ENCODE measurements around the gene TMEM117. TPM values are rescaled to one million over a fixed set of nuclear protein-coding genes. Genes with fewer than 3 reads are reported as not detected.

Gene TMEM117
- total RNA-seq, 1 donor from 2014 or later: 35.3 TPM

- Mint-ChIP-seq H3K9me3 (peaks cover 13% of the 10 kb centered on the region), H3K4me1 (peaks cover 6% of the 10 kb centered on the region), H3K4me3 (no peak overlapping the region), H3K36me3 (peaks cover 4% of the 10 kb centered on the region), H3K27me3 (ENCODE audit: low read depth) (no peaks in the 10 kb centered on the region), H3K27ac (no peak overlapping the region)
- no peak for TF ChIP-seq CTCF (IDR thresholded peaks at IDR 0.05; ENCODE audit: unreplicated experiment)
- no peak for DNase-seq (ENCODE audit: low spot score in 2 of 2, unreplicated experiment in 2 of 2)
These were observed 307.3 kb downstream of the TMEM117 start for GRCh38 chr12:44143175-44143574.

GRCh38 chr12:44148936-44149335 is 313.1 kb downstream of the TMEM117 start:
- TF ChIP-seq CTCF (IDR thresholded peaks at IDR 0.05; ENCODE audit: unreplicated experiment): no peak
- Mint-ChIP-seq H3K4me1 (peaks cover 6% of the 10 kb centered on the region), H3K9me3 (no peaks in the 10 kb centered on the region), H3K36me3 (peaks cover 4% of the 10 kb centered on the region), H3K27ac (no peak overlapping the region), H3K4me3 (no peak overlapping the region), H3K27me3 (ENCODE audit: low read depth) (no peaks in the 10 kb centered on the region)
- no peak for DNase-seq (ENCODE audit: low spot score in 2 of 2, unreplicated experiment in 2 of 2)

GRCh38 chr12:44154128-44154527 is 318.2 kb downstream of the TMEM117 start:
- no peak overlapping the region for H3K4me3 Mint-ChIP-seq
- TF ChIP-seq CTCF (IDR thresholded peaks at IDR 0.05; ENCODE audit: unreplicated experiment): no peak
- peaks cover 15% of the 10 kb centered on the region for H3K4me1 Mint-ChIP-seq
- H3K27me3 Mint-ChIP-seq (ENCODE audit: low read depth): no peaks in the 10 kb centered on the region
- DNase-seq (ENCODE audit: low spot score in 2 of 2, unreplicated experiment in 2 of 2): no peak
- H3K27ac Mint-ChIP-seq: no peak overlapping the region
- no peaks in the 10 kb centered on the region for H3K9me3 Mint-ChIP-seq
- H3K36me3 Mint-ChIP-seq: no peaks in the 10 kb centered on the region

- Mint-ChIP-seq H3K4me1 (peaks cover 15% of the 10 kb centered on the region), H3K27ac (no peak overlapping the region), H3K27me3 (ENCODE audit: low read depth) (no peaks in the 10 kb centered on the region), H3K4me3 (no peak overlapping the region), H3K9me3 (no peaks in the 10 kb centered on the region), H3K36me3 (no peaks in the 10 kb centered on the region)
- TF ChIP-seq CTCF (IDR thresholded peaks at IDR 0.05; ENCODE audit: unreplicated experiment): no peak
- no peak for DNase-seq (ENCODE audit: low spot score in 2 of 2, unreplicated experiment in 2 of 2)
These were observed 319.5 kb downstream of the TMEM117 start for GRCh38 chr12:44155358-44155757.

GRCh38 chr12:44157359-44157758 is 321.5 kb downstream of the TMEM117 start:
- Mint-ChIP-seq H3K9me3 (no peaks in the 10 kb centered on the region), H3K36me3 (no peaks in the 10 kb centered on the region), H3K4me3 (no peak overlapping the region), H3K27ac (no peak overlapping the region), H3K4me1 (peaks cover 15% of the 10 kb centered on the region), H3K27me3 (ENCODE audit: low read depth) (no peaks in the 10 kb centered on the region)
- no peak for DNase-seq (ENCODE audit: low spot score in 2 of 2, unreplicated experiment in 2 of 2)
- TF ChIP-seq CTCF (IDR thresholded peaks at IDR 0.05; ENCODE audit: unreplicated experiment): no peak

GRCh38 chr12:44158746-44159145 is 322.9 kb downstream of the TMEM117 start:
- no peaks in the 10 kb centered on the region for H3K9me3 Mint-ChIP-seq
- H3K4me3 Mint-ChIP-seq: no peak overlapping the region
- no peak for DNase-seq (ENCODE audit: low spot score in 2 of 2, unreplicated experiment in 2 of 2)
- H3K4me1 Mint-ChIP-seq: peaks cover 13% of the 10 kb centered on the region
- no peak for TF ChIP-seq CTCF (IDR thresholded peaks at IDR 0.05; ENCODE audit: unreplicated experiment)
- no peaks in the 10 kb centered on the region for H3K27me3 Mint-ChIP-seq (ENCODE audit: low read depth)
- no peak overlapping the region for H3K27ac Mint-ChIP-seq
- no peaks in the 10 kb centered on the region for H3K36me3 Mint-ChIP-seq
